Stomach (tissue), 9 donors: ENCODE measurements around the gene RANBP17. TPM values are rescaled to one million over a fixed set of nuclear protein-coding genes. Genes with fewer than 3 reads are reported as not detected.

Source experiments
- DNase-seq, 2 donors: peaks; one replicate each; pipeline versions ENCODE4 v3.0.0 to v3.0.0-alpha.2; 2013 to 2019
- H3K27ac ChIP-seq, 5 donors: fragments of 200-600 bp in 4 of 5; sonication (generic) in 4 of 5; one replicate each; pipeline ENCODE4 v1.5.1; 2013 to 2019; ENCODE audit warnings: mild to moderate bottlenecking in 1 of 5, moderate library complexity in 1 of 5
- H3K27me3 ChIP-seq, 3 donors: fragments of 200-600 bp; sonication (generic); one replicate each; pipeline ENCODE4 v1.5.1; 2017 to 2019; ENCODE audit warnings: mixed run types in 1 of 3
- H3K36me3 ChIP-seq, 4 donors: fragments of 200-600 bp; sonication (generic); 1 replicate in 3 of 4; 2 replicates in 1 of 4; pipeline ENCODE4 v1.5.1; 2016 to 2019
- H3K4me1 ChIP-seq, 4 donors: fragments of 200-600 bp; sonication (generic); one replicate each; pipeline ENCODE4 v1.5.1; 2016 to 2019
- H3K4me3 ChIP-seq, 4 donors: fragments of 200-600 bp; sonication (generic) in 3 of 4; one replicate each; pipeline ENCODE4 v1.5.1; 2016 to 2019; ENCODE audit warnings: mild to moderate bottlenecking in 1 of 4
- H3K9me3 ChIP-seq, 4 donors: fragments of 200-600 bp; sonication (generic); one replicate each; pipeline ENCODE4 v1.5.1; 2016 to 2019
- CTCF ChIP-seq, 7 experiments: fragments of 450-650 bp in 4 of 7; fragments of 200-600 bp in 3 of 7; sonication (generic) in 3 of 7; IDR thresholded peaks; one replicate each; pipeline ENCODE4 v1.5.1; 2016 to 2019; ENCODE audit warnings: antibody characterized with exemption in 7 of 7, control low read depth in 2 of 7, mild to moderate bottlenecking in 1 of 7
- EP300 ChIP-seq: sonication (generic); formaldehyde crosslinking; IDR thresholded peaks from one replicate; pipeline ENCODE4 v1.6.1; 2017; ENCODE audit warnings: antibody characterized with exemption
- POLR2A ChIP-seq, 4 donors: fragments of 450-650 bp; IDR thresholded peaks; one replicate each; pipeline ENCODE4 v1.6.1; 2016; ENCODE audit warnings: antibody characterized with exemption in 4 of 4, control low read depth in 2 of 4, mild to moderate bottlenecking in 1 of 4, moderate library complexity in 1 of 4
- POLR2AphosphoS5 ChIP-seq, 3 donors: sonication (generic); formaldehyde crosslinking; IDR thresholded peaks; one replicate each; pipeline ENCODE4 v1.6.1; 2016; ENCODE audit warnings: antibody characterized with exemption in 3 of 3
- WGBS, 5 donors: extraction: QIAGEN DNeasy Blood & Tissue Kit in 3 of 5; methylation state at CpG; one replicate each; pipeline versions ENCODE4 v1.1.5 to v1.1.7; 2013 to 2018; 5-methylcytosine and 5-hydroxymethylcytosine counted together
- intact Hi-C: fragments of 100-400 bp; cut with DNase I; formaldehyde crosslinking; loops from one replicate; pipeline ENCODE4 v1.15.1; 2023; ENCODE audit warnings: low total_unique reads
- polyA plus RNA-seq, 3 donors: library from polyadenylated mRNA; stranded (reverse); fragments of 200-250 nt; gene quantifications; one replicate each; pipeline ENCODE4 v1.2.3, GENCODE V29; 2013
- total RNA-seq, 5 donors: library from RNA; depleted of rRNA; stranded (reverse); fragments of >200 nt; gene quantifications; one replicate each; pipeline versions ENCODE4 v1.1.0 to v1.2.3, GENCODE V29; 2014 to 2016
- donor health status: healthy with polysubstance abuse.
- donor health status: Bipolar disorder and iron deficiency.
- donor health status: healthy.

RANBP17 gene
- total and polyA plus RNA-seq, 8 donors, result 1.4 to 75.6 (median 10.5) TPM

GRCh38 chr5:170986598-170986997 is 124.8 kb downstream of the RANBP17 start:
- DNase-seq, result peak in 1 of 2 donors; percentile 54
- intact Hi-C loops, result no loop called here
- Histone ChIP-seq H3K27ac (no peak overlapping the region), H3K36me3 (no peaks in the 10 kb centered on the region), H3K4me3 (no peak overlapping the region), H3K27me3 (no peaks in the 10 kb centered on the region), H3K9me3 (no peaks in the 10 kb centered on the region), H3K4me1 (no peaks in the 10 kb centered on the region)
- TF ChIP-seq POLR2AphosphoS5 (IDR thresholded peaks at IDR 0.05), result no peak
- TF ChIP-seq CTCF (IDR thresholded peaks at IDR 0.05), result no peak
- TF ChIP-seq POLR2A (IDR thresholded peaks at IDR 0.05), result no peak
- TF ChIP-seq EP300, result no peak
- WGBS, 5 donors, result 1 to 56% (median 31%) methylated on average over 1 of the region's 1 CpG

DNA sequence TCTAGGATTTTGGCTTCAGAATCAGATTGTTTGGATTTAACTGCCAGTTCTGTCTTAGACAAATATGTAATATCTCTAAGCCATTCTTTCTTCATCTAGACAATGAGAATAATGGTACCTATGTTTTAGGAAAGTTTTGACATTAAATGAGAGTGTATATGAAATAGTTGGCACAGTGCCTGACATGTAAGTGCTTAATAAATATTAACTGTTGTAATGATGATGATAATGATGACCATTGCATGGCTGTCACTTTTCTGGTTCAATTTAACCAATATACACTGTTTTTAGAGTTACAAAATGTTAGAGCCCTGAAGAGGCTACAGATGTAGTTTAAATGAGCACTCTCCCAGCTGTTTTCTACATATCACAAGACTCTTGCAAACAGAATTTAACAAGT is 131.7 kb downstream of the RANBP17 start:
- intact Hi-C loops, result no loop called here
- H3K4me1 ChIP-seq, result no peaks in the 10 kb centered on the region
- H3K27me3 ChIP-seq, result no peaks in the 10 kb centered on the region
- H3K4me3 ChIP-seq, result no peak overlapping the region
- no peak for TF ChIP-seq POLR2A (IDR thresholded peaks at IDR 0.05)
- no peak for TF ChIP-seq POLR2AphosphoS5 (IDR thresholded peaks at IDR 0.05)
- TF ChIP-seq EP300, result no peak
- TF ChIP-seq CTCF (IDR thresholded peaks at IDR 0.05), result no peak
- H3K36me3 ChIP-seq, result no peaks in the 10 kb centered on the region
- H3K9me3 ChIP-seq, result no peaks in the 10 kb centered on the region
- no peak overlapping the region for H3K27ac ChIP-seq
- no peak for DNase-seq

GRCh38 chr5:171010086-171010485 is 148.3 kb downstream of the RANBP17 start:
- Histone ChIP-seq H3K36me3 (no peaks in the 10 kb centered on the region), H3K27me3 (no peaks in the 10 kb centered on the region), H3K4me1 (no peaks in the 10 kb centered on the region), H3K4me3 (no peak overlapping the region), H3K9me3 (no peaks in the 10 kb centered on the region), H3K27ac (no peak overlapping the region)
- 82 to 92% (median 86%) methylated on average over 3 of the region's 3 CpGs for WGBS, 5 donors
- intact Hi-C loops, result no loop called here
- DNase-seq, result no peak
- no peak for TF ChIP-seq POLR2A (IDR thresholded peaks at IDR 0.05)
- no peak for TF ChIP-seq POLR2AphosphoS5 (IDR thresholded peaks at IDR 0.05)
- no peak for TF ChIP-seq EP300
- no peak for TF ChIP-seq CTCF (IDR thresholded peaks at IDR 0.05)

DNA sequence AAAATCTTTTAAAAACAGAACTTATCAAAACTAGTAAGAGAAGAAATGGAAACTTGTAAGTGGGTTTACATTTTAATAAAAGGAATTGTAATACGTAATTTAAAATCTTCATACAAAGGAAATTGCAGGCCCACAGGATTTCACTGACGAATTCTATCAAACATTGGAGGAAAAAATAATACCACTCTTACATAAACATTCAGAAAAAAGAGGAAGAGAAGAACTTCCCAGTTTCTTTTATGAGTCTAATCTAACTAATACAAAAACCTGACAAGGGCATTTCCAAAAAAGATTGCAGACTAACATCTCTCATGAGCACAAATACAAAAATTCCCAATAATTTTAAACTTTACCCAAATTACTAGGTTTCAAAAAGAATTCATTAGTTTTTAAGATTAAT is 149.0 kb downstream of the RANBP17 start:
- no peak overlapping the region for H3K27ac ChIP-seq
- H3K36me3 ChIP-seq, result no peaks in the 10 kb centered on the region
- DNase-seq, result no peak
- H3K27me3 ChIP-seq, result no peaks in the 10 kb centered on the region
- intact Hi-C loops, result no loop called here
- no peak for TF ChIP-seq POLR2A (IDR thresholded peaks at IDR 0.05)
- TF ChIP-seq EP300, result no peak
- no peak for TF ChIP-seq CTCF (IDR thresholded peaks at IDR 0.05)
- TF ChIP-seq POLR2AphosphoS5 (IDR thresholded peaks at IDR 0.05), result no peak
- 69 to 80% (median 73%) methylated on average over 2 of the region's 2 CpGs for WGBS, 5 donors
- no peaks in the 10 kb centered on the region for H3K4me1 ChIP-seq
- H3K4me3 ChIP-seq, result no peak overlapping the region
- H3K9me3 ChIP-seq, result no peaks in the 10 kb centered on the region
